Vagina (tissue), 2 donors: ENCODE results near the gene NAA38. TPM values are rescaled to one million over a fixed set of nuclear protein-coding genes. Genes with fewer than 3 reads are reported as not detected.
A peak's percentile ranks its signal among the peaks of the same experiment; 100 is the strongest.

Experiments
- DNase-seq, 2 donors: peaks; one replicate each; pipeline ENCODE4 v3.0.0-alpha.2; 2017; ENCODE audit errors: extremely low spot score in 2 of 2
- H3K27ac ChIP-seq: fragments of 200-600 bp; sonication (generic); one replicate; pipeline ENCODE4 v1.5.1; 2019
- H3K27me3 ChIP-seq: fragments of 200-600 bp; sonication (generic); one replicate; pipeline ENCODE4 v1.5.1; 2019
- H3K36me3 ChIP-seq, 2 donors: fragments of 200-600 bp; sonication (generic); one replicate each; pipeline ENCODE4 v1.5.1; 2017 to 2019
- H3K4me1 ChIP-seq: fragments of 200-600 bp; sonication (generic); one replicate; pipeline ENCODE4 v1.5.1; 2019
- H3K4me3 ChIP-seq, 2 donors: fragments of 200-600 bp; sonication (generic); 1 replicate in 1 of 2; 2 replicates in 1 of 2; pipeline ENCODE4 v1.5.1; 2016 to 2019
- H3K9me3 ChIP-seq: fragments of 200-600 bp; sonication (generic); one replicate; pipeline ENCODE4 v1.5.1; 2019
- POLR2A ChIP-seq, 2 donors: fragments of 450-650 bp; IDR thresholded peaks; one replicate each; pipeline ENCODE4 v1.6.1; 2017; ENCODE audit warnings: antibody characterized with exemption in 2 of 2, mild to moderate bottlenecking in 2 of 2, moderate library complexity in 2 of 2
- POLR2AphosphoS5 ChIP-seq, 2 donors: sonication (generic); formaldehyde crosslinking; IDR thresholded peaks; one replicate each; pipeline ENCODE4 v1.9.0; 2017; ENCODE audit warnings: antibody characterized with exemption in 2 of 2, mild to moderate bottlenecking in 2 of 2, low read depth in 1 of 2; ENCODE audit not compliant: insufficient read depth in 1 of 2
- intact Hi-C: fragments of 100-400 bp; cut with DNase I; formaldehyde crosslinking; loops from one replicate; pipeline ENCODE4 v1.15.1; 2023
- small RNA-seq: library from RNA; depleted of rRNA; stranded (forward); fragments of <200 nt; gene quantifications from one replicate; pipeline ENCODE3, GENCODE V24; 2016
- total RNA-seq: library from RNA; depleted of rRNA; stranded (reverse); fragments of >200 nt; gene quantifications from one replicate; pipeline ENCODE4 v1.2.3, GENCODE V29; 2016
- TF ChIP-seq, protein P1 (sequence below), 3 experiments: fragments of 450-650 bp in 2 of 3; fragments of 200-600 bp in 1 of 3; sonication (generic) in 1 of 3; IDR thresholded peaks; one replicate each; pipeline ENCODE4 v1.5.1; 2017 to 2019; ENCODE audit warnings: antibody characterized with exemption in 3 of 3, mild to moderate bottlenecking in 2 of 3, moderate library complexity in 2 of 3

NAA38 gene
- total RNA-seq, 1 donor from 2014 or later, result 83.5 TPM

DNA sequence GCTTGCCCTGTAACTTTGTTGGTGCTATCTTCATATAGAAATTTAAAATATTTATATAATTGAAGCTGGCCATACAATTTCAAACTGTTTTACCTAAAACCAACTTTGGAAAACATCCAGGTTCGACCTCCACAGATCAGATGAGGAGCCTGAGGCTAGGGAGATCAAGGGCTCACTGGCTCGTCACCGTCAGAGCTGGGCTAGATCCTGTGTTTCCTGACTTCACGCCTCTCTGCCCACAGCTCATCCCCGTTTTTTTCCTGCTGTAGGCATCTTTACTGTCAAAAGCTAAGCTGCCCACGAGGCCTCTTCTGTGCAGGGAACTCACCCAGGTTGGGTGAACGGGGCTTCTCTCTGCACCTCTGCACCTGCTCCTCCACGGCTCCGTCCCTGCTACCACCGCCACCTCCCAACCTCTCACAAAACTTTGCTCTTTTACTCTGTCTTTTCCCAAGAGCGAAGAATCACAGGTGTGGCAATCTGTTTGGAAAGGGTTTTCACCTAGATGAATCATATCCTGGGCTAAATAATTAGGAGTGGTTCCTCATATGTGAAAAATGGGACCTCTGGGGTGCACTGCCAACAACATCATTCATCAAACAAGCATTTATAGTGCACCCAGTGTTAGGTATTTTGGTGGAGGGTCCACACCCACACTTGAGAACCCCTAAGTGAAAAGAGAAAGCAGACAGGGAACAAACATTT lies 48.1 kb downstream of the NAA38 start:
- DNase-seq, result no peak
- H3K36me3 ChIP-seq, result no peaks in the 10 kb centered on the region
- intact Hi-C loops, result loop anchor here (1.0 kb wide), 1 partner anchor 34 kb away; no protein-coding TSS in a partner anchor
- no peaks in the 10 kb centered on the region for H3K27me3 ChIP-seq
- H3K9me3 ChIP-seq, result no peaks in the 10 kb centered on the region
- no peak overlapping the region for H3K27ac ChIP-seq
- H3K4me3 ChIP-seq, result no peak overlapping the region
- TF ChIP-seq, protein P1, sequence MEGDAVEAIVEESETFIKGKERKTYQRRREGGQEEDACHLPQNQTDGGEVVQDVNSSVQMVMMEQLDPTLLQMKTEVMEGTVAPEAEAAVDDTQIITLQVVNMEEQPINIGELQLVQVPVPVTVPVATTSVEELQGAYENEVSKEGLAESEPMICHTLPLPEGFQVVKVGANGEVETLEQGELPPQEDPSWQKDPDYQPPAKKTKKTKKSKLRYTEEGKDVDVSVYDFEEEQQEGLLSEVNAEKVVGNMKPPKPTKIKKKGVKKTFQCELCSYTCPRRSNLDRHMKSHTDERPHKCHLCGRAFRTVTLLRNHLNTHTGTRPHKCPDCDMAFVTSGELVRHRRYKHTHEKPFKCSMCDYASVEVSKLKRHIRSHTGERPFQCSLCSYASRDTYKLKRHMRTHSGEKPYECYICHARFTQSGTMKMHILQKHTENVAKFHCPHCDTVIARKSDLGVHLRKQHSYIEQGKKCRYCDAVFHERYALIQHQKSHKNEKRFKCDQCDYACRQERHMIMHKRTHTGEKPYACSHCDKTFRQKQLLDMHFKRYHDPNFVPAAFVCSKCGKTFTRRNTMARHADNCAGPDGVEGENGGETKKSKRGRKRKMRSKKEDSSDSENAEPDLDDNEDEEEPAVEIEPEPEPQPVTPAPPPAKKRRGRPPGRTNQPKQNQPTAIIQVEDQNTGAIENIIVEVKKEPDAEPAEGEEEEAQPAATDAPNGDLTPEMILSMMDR (IDR thresholded peaks at IDR 0.05), result no peak
- TF ChIP-seq POLR2AphosphoS5 (IDR thresholded peaks at IDR 0.05; ENCODE audit: insufficient read depth in 1 of 2, low read depth in 1 of 2) (no peak), POLR2A (IDR thresholded peaks at IDR 0.05) (no peak)
- H3K4me1 ChIP-seq, result no peaks in the 10 kb centered on the region

DNA sequence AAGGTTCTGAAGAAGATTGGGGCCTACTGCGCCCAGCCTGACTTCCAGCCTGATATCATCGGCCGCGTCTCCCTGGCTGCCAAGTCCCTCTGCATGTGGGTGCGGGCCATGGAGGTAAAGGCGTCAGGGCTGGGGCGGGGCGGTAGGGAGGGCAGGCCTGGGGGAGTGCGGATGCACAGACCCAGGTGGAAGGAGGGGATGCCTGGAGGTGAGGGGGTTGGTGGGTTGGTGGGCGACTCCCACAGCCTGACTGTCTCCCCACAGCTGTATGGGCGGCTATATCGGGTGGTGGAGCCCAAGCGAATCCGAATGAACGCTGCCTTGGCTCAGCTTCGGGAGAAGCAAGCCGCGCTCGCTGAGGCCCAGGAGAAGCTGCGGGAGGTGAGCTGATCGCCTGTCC lies 50.2 kb downstream of the NAA38 start:
- TF ChIP-seq, protein P1 (IDR thresholded peaks at IDR 0.05), result no peak
- TF ChIP-seq POLR2A (IDR thresholded peaks at IDR 0.05) (no peak), POLR2AphosphoS5 (IDR thresholded peaks at IDR 0.05; ENCODE audit: insufficient read depth in 1 of 2, low read depth in 1 of 2) (no peak)
- no peaks in the 10 kb centered on the region for H3K9me3 ChIP-seq
- DNase-seq, result no peak
- no peak overlapping the region for H3K27ac ChIP-seq
- no peaks in the 10 kb centered on the region for H3K4me1 ChIP-seq
- no peaks in the 10 kb centered on the region for H3K36me3 ChIP-seq
- intact Hi-C loops, result no loop called here
- H3K27me3 ChIP-seq, result no peaks in the 10 kb centered on the region
- no peak overlapping the region for H3K4me3 ChIP-seq

Small RNA genes within 50 kb of the gene (small RNA-seq; reads per million reads assigned to genes)
- 47.6 reads per million, percentile 96 among the genes with 10 or more reads in this experiment for gene SCARNA21

Other genes with a start within 250 kb of the NAA38 start
- gene FXR2, start 242.7 kb downstream of the NAA38 start, total RNA-seq, result 36.1 TPM
- 69.7 TPM for gene SAT2, start 229.7 kb downstream of the NAA38 start, total RNA-seq
- not detected for gene SHBG, start 227.4 kb downstream of the NAA38 start, total RNA-seq
- gene ATP1B2, start 206.6 kb downstream of the NAA38 start, total RNA-seq, result 2.7 TPM
- 18.7 TPM for gene TP53, start 170.1 kb downstream of the NAA38 start, total RNA-seq
- 7.6 TPM for gene WRAP53, start 169.1 kb downstream of the NAA38 start, total RNA-seq
- 2.7 TPM for gene EFNB3, start 152.4 kb downstream of the NAA38 start, total RNA-seq
- gene DNAH2, start 139.8 kb downstream of the NAA38 start, total RNA-seq, result 0.49 TPM
- 12.5 TPM for gene KDM6B, start 23.3 kb downstream of the NAA38 start, total RNA-seq
- gene TMEM88, start 2.5 kb downstream of the NAA38 start, total RNA-seq, result 26.3 TPM
- 4.4 TPM for gene CYB5D1, start 444 bp upstream of the NAA38 start, total RNA-seq
- 128 TPM for gene CHD3, start 31.2 kb upstream of the NAA38 start, total RNA-seq
- 2.9 TPM for gene RNF227, start 58.7 kb upstream of the NAA38 start, total RNA-seq
- gene KCNAB3, start 72.3 kb upstream of the NAA38 start, total RNA-seq, result 2.7 TPM
- gene TRAPPC1, start 74.4 kb upstream of the NAA38 start, total RNA-seq, result 74.4 TPM
- gene CNTROB, start 74.6 kb upstream of the NAA38 start, total RNA-seq, result 20.9 TPM
- gene GUCY2D, start 145.1 kb upstream of the NAA38 start, total RNA-seq, result not detected
- gene ALOX15B, start 181.5 kb upstream of the NAA38 start, total RNA-seq, result 28.7 TPM
- 15.0 TPM for gene ALOX12B, start 230.2 kb upstream of the NAA38 start, total RNA-seq